IPS-11a (cell line): ENCODE results near the gene HSPA1B.
"Not testable (repeated sequence)": the region's sequence is repeated elsewhere in the genome, so short reads cannot be mapped to it uniquely, and the experiment has no call there.

Source experiments
- H3K4me3 ChIP-seq: one replicate; pipeline ENCODE4 v1.5.1; 2013; ENCODE audit warnings: low read depth, low read length, control low read depth

Gene HSPA1B

GRCh38 chr6:31827286-31828079 lies at the start of gene HSPA1B:
Gene HSPA1B (plus strand): TSS chr6:31827738. CDS start chr6:31827951, 213 bp downstream.
- H3K4me3 ChIP-seq: peak within 1 kb of the TSS; percentile 63

GRCh38 chr6:31778193-31778592 lies 49.3 kb upstream of the HSPA1B start:
- no peak overlapping the region for H3K4me3 ChIP-seq

GRCh38 chr6:31778999-31779885 lies 48.3 kb upstream of the HSPA1B start:
- no peak overlapping the region for H3K4me3 ChIP-seq

GRCh38 chr6:31779908-31780307 lies 47.6 kb upstream of the HSPA1B start:
- no peak overlapping the region for H3K4me3 ChIP-seq

GRCh38 chr6:31780507-31781243 lies 46.9 kb upstream of the HSPA1B start:
- H3K4me3 ChIP-seq: no peak overlapping the region

DNA sequence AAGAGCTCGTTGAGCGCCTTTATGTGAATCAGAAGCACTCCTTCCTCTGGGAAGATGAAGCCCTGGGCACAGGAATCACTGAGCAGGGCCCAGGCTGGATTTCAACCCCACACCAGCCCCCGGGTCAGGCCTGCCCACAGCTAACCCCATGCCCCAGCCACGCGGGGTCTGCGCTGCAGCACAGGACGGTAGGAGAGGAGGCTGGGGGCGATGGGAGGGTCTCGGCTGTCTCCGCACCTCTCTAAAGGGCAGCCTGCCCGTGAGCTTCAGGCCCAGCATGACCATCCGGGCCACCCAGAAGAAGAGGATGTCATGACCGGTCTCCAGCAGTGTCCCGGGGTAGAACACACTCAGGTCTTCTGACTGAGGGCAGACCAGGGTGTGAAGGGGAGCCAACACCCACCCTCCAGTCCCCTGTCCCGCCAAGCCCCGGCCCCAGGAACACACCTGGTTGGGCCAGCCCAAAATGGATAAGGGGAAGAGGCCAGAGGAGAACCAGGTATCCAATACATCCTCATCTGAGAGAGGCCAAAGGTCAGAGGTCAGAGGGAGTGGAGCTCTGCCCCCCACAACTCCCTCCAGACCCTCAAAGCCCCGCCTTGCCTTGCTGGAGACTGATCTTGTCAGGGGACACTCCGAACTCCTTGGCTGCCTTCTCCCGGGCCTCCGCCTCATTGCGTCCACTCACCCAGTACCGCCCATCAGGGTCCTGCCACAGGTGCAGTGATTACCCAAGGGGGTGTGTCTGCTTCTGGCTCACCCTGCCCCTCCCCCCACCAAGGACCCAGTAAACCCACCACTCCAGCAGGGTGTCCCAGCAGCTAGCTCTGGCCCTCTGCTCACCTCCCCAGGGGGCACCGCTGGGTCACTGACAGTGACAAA lies 46.1 kb upstream of the HSPA1B start:
- H3K4me3 ChIP-seq: no peak overlapping the region

DNA sequence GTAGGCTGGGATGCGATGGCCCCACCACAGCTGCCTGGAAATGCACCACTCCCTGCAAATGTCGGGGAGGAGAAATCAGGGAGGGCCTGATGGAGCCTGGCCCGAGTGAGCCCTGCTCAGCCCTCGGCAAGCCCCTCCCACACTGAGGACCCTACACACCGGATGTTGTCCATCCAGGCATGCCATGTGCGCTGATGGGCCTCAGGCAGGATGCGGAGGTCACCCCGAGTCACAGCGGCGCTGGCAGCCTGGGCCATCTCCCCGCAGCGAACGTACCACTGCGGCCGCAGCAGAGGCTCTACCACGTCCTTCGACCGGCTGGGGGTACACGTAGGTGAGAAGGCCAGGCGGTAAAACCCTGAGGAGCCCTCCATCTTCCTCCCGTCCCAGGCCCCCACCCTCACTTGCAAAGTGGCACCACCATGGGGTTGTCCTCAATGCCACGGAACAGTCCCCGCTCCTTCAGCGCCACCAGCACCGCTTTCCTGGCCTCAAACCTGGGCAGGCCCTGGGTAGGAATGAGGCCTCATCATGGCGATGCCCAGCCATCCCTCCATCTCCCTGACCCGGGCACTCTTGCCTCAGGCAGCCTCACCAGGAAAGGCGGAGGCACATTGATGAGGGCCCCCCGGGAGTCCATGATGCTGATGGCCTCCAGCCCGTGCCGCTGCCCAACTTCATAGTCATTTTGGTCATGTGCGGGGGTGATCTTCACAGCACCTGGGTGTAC lies 45.2 kb upstream of the HSPA1B start:
- H3K4me3 ChIP-seq: no peak overlapping the region

DNA sequence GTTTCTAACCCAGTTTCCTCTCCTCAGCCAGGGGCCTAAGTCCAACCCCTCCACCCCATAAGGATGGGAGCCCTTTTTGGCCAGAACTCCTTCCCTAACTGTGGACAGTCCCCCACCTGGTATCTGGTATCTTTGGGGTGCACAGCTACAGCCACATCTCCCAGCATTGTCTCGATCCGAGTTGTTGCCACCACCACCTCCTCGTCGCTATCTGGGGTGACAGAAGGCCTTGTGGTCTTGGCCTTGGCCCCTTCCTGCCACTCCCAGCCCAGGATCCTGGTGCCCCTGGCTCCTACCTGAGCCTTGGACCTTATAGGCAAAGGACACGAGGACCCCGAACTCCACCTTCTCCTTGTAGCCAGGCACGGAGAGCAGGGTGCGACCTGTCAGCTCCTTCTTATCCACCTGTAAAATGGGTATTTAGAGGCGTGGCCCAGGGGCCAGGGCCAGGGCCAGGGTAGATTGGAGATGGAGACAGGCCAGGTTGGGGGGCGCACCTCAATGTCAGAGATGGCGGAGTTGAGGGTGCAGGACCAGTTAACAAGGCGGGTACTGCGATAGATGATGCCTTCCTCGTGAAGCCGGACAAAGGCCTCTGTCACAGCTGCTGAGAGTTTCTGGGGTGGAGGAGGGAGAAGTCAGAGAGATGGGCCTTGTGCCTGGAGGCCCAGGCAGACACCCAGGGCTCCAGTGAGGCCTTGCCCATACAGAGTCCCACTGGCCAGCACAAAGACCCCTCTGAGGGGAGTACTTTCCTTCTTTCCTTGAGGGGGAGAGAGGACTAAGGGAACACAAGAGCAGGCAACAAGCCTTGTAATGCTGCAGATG lies 43.2 kb upstream of the HSPA1B start:
- no peak overlapping the region for H3K4me3 ChIP-seq

GRCh38 chr6:31785475-31785874 lies 42.1 kb upstream of the HSPA1B start:
- H3K4me3 ChIP-seq: no peak overlapping the region

DNA sequence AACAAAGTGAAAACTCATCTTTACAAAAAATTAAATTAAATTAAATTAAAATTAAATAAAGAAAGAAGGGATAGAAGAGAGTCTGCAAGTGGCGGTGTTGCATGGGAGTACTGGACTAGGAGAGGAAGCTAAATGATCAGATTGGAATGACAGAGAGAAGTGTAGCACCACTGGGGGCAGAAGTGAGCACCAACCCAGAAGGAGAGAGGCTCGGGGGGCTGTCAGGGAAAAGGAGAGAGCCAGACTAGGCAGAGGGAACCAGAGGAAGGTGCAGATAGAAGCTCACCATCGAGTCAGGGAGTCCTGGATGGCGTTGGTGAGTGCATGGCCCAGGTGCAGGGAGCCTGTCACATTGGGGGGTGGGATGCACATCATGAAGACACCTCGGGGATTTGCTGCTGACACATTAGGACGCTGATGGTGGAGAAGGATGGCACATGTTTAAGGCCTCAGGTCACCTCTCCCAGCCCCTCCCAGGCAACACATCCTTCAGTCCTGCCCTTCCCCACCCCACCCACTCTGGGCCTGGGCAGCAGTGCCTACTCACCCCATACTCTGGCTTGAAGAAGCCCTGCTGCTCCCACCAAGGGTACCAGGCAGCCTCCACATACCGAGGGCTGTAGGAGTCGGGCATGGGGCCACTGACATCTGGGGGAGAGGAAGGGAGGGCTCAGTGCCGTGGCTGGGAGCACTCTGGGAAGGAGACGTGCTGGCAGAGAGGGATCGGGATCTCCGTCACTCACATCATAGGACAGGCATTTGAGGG lies 36.0 kb upstream of the HSPA1B start:
- no peak overlapping the region for H3K4me3 ChIP-seq

DNA sequence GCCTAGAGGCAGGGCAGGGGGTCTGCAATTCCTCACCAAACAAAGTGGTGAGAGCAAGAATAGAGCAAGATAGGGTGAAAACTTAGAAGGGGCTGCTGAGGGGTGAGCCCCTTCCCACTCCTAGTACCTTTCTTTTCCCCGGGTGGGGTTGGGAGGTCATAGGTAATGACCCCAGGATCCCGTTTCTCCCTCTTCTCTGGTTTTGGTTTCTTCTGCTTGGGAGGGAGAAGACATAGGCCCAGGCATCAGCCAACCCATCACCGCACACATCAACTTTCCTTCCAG lies 35.5 kb upstream of the HSPA1B start:
- no peak overlapping the region for H3K4me3 ChIP-seq

GRCh38 chr6:31792761-31793171 lies 34.8 kb upstream of the HSPA1B start:
- H3K4me3 ChIP-seq: no peak overlapping the region

DNA sequence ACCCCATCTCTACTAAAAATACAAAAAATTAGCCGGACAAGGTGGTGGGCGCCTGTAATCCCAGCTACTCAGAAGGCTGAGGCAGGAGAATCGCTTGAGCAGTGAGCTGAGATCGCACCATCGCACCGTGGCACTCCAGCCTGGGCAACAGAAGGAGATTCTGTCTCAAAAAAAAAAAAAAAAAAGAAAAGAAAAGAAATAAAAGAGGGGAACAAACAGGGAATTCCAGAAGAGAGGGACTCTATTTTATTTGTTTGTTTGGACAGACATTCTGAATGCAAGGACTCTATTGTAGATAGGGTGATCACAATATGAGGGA lies 33.7 kb upstream of the HSPA1B start:
- H3K4me3 ChIP-seq: not testable (repeated sequence)

DNA sequence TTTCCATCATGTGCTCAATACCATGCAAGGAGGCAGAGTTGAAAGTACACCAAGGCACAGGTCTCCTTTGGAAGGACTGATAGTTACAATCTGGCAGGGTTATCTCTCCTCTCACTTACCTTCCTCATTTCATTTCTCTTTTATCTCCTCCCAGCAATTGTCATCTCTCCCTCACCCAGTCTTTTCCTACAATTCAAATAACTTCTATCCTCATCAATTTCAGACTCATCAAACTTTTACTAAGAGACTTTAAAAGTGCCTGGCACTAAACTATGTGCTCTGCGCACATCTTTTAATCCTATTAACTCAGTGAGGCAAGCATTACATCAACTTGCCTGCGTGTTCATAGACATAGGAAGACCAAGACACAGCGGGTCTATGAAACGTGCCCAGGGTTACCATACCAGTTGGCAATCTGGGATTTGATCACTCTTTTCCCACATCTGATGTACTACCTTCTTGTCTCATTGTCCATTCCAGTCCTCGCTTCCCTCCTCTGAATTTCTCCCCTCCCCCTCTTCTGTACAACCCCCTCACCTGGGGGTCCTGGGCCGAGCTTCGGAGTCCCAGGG lies 33.2 kb upstream of the HSPA1B start:
- peak overlapping the region; percentile 91 for H3K4me3 ChIP-seq

DNA sequence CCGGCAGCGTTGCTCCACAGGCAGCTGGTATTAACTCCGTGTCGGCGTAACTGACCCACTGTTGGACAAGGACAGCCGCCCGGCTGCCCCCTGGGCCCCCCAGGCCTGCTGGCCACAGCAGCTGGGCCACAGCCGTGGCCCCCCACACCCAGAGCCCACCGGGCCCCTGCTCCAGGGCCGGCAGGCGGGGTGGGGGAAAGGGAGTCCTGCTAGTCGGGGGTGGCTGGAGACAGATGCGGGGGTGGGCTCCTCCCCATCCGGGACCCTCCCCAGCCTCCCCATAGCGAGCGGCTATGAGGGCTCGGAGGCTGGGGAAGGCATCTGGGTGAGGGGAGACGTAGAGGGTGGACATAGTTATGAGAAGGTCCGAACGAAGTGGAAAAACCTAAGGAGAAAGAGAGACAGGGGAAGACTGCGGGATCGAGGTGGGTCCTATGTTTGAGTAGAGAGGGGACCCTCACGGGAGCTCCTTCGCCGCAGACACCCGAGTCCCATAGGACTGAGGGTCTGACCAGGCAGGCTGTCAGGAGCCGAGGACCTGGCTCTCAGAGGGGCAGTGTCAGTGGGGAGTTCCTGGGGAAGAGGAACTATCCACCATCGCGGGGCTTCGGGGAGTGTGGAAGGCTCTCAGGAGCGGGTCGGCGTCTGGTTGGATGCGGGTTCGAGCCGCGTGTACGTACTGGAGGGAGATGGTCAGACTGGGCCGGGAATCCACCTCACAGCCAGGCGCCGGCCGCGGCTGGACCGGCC lies 32.5 kb upstream of the HSPA1B start:
- peak overlapping the region; percentile 91 for H3K4me3 ChIP-seq

GRCh38 chr6:31795616-31796298 lies 31.8 kb upstream of the HSPA1B start, which contains the start of gene VARS1:
Gene VARS1 (minus strand): TSS chr6:31795752. CDS start chr6:31795217, 535 bp downstream.
- H3K4me3 ChIP-seq: peak within 1 kb of the TSS; percentile 91

GRCh38 chr6:31796993-31797385 lies 30.5 kb upstream of the HSPA1B start:
- no peak overlapping the region for H3K4me3 ChIP-seq
